ENCODE measurements around the gene ALDH3B2. TPM values are rescaled to one million over a fixed set of nuclear protein-coding genes. Genes with fewer than 3 reads are reported as not detected.

The ALDH3B2 gene
- total RNA-seq, 1 donor from 2014 or later, result not detected

- Mint-ChIP-seq H3K9me3 (ENCODE audit: low read depth) (peaks cover 3% of the 10 kb centered on the region), H3K36me3 (ENCODE audit: low read depth) (no peaks in the 10 kb centered on the region), H3K27ac (ENCODE audit: unreplicated experiment) (no peak overlapping the region), H3K4me3 (ENCODE audit: unreplicated experiment) (no peak overlapping the region), H3K4me1 (ENCODE audit: low read depth) (no peaks in the 10 kb centered on the region), H3K27me3 (ENCODE audit: low read depth) (peaks cover 18% of the 10 kb centered on the region)
- no peak for DNase-seq (ENCODE audit: low spot score)
- TF ChIP-seq, protein P1, sequence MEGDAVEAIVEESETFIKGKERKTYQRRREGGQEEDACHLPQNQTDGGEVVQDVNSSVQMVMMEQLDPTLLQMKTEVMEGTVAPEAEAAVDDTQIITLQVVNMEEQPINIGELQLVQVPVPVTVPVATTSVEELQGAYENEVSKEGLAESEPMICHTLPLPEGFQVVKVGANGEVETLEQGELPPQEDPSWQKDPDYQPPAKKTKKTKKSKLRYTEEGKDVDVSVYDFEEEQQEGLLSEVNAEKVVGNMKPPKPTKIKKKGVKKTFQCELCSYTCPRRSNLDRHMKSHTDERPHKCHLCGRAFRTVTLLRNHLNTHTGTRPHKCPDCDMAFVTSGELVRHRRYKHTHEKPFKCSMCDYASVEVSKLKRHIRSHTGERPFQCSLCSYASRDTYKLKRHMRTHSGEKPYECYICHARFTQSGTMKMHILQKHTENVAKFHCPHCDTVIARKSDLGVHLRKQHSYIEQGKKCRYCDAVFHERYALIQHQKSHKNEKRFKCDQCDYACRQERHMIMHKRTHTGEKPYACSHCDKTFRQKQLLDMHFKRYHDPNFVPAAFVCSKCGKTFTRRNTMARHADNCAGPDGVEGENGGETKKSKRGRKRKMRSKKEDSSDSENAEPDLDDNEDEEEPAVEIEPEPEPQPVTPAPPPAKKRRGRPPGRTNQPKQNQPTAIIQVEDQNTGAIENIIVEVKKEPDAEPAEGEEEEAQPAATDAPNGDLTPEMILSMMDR (IDR thresholded peaks at IDR 0.05), result no peak
Measured at GRCh38 chr11:67641338-67642172, 32.9 kb downstream of the ALDH3B2 start.

- peaks cover 15% of the 10 kb centered on the region for H3K27me3 Mint-ChIP-seq (ENCODE audit: low read depth)
- H3K36me3 Mint-ChIP-seq (ENCODE audit: low read depth), result no peaks in the 10 kb centered on the region
- peaks cover 3% of the 10 kb centered on the region for H3K9me3 Mint-ChIP-seq (ENCODE audit: low read depth)
- H3K4me1 Mint-ChIP-seq (ENCODE audit: low read depth), result no peaks in the 10 kb centered on the region
- TF ChIP-seq, protein P1 (IDR thresholded peaks at IDR 0.05), result no peak
- no peak overlapping the region for H3K27ac Mint-ChIP-seq (ENCODE audit: unreplicated experiment)
- no peak for DNase-seq (ENCODE audit: low spot score)
- no peak overlapping the region for H3K4me3 Mint-ChIP-seq (ENCODE audit: unreplicated experiment)
Measured at GRCh38 chr11:67640758-67641337, 33.6 kb downstream of the ALDH3B2 start.

DNA sequence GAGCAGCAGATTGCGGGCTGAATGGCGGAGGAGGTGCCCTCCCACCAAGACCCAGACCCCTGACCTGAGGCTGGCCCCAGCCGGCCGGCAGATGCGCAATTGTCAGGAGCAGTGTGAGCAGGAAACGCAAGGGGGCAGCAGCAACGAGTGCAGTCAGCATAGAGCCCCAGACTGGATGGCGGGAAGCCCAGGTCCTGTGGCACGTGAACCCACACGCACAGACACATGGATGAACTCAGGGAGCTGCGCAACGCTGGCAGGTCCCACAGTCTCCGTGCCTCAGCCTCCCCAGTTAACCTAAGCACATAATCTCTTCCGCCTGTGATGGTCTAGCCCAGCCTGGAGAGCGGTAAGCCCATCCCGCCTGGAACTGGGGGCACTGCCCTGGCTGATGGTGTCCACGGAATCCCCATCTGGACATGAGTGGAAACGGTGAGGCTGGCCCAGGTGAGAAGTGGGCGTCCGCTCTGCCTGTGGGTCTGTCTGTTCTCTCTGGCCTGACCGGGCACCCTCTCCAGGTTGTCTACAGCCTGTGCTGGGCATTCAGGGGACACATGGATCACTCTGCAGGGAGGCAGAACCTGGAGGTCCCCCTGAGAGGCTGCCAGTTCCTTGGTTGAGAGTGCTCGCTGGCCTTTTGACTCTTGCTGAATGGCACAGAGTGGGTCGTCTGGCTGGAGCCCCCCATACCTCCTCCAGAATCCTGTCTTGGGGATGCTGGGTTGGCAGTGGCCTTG lies 34.2 kb downstream of the ALDH3B2 start:
- no peak overlapping the region for H3K27ac Mint-ChIP-seq (ENCODE audit: unreplicated experiment)
- H3K9me3 Mint-ChIP-seq (ENCODE audit: low read depth), result peaks cover 3% of the 10 kb centered on the region
- no peaks in the 10 kb centered on the region for H3K36me3 Mint-ChIP-seq (ENCODE audit: low read depth)
- H3K27me3 Mint-ChIP-seq (ENCODE audit: low read depth), result peaks cover 15% of the 10 kb centered on the region
- H3K4me1 Mint-ChIP-seq (ENCODE audit: low read depth), result no peaks in the 10 kb centered on the region
- peak; percentile 87 for DNase-seq (ENCODE audit: low spot score)
- TF ChIP-seq, protein P1 (IDR thresholded peaks at IDR 0.05), result peak; percentile 83
- H3K4me3 Mint-ChIP-seq (ENCODE audit: unreplicated experiment), result no peak overlapping the region

GRCh38 chr11:67639438-67639859 lies 35.0 kb downstream of the ALDH3B2 start, which contains the start of gene TBX10:
TBX10 (minus strand) TSS chr11:67639763; CDS start chr11:67639472, 291 bp downstream.
- H3K27me3 Mint-ChIP-seq (ENCODE audit: low read depth), result peaks cover 15% of the 10 kb centered on the region
- peak; percentile 87 for DNase-seq (ENCODE audit: low spot score)
- H3K9me3 Mint-ChIP-seq (ENCODE audit: low read depth), result peaks cover 3% of the 10 kb centered on the region
- no peaks in the 10 kb centered on the region for H3K36me3 Mint-ChIP-seq (ENCODE audit: low read depth)
- H3K4me1 Mint-ChIP-seq (ENCODE audit: low read depth), result no peaks in the 10 kb centered on the region
- H3K27ac Mint-ChIP-seq (ENCODE audit: unreplicated experiment), result no peak within 1 kb of the TSS
- no peak within 1 kb of the TSS for H3K4me3 Mint-ChIP-seq (ENCODE audit: unreplicated experiment)
- TF ChIP-seq, protein P1 (IDR thresholded peaks at IDR 0.05), result no peak

Measured in chondrocyte (in vitro differentiated cells).